HG02759 (cell line): Measurements from ENCODE around the gene WDR18.

Source experiments
- ATAC-seq: cut with Tn5 transposase; IDR thresholded peaks from one replicate; pipeline ENCODE4 v1.9.1; 2021; ENCODE audit warnings: mild to moderate bottlenecking, moderate library complexity; ENCODE audit not compliant: unreplicated experiment

Gene WDR18

GRCh38 chr19:1006711-1007398 is 22.7 kb downstream of the WDR18 start:
- ATAC-seq, result no peak

DNA sequence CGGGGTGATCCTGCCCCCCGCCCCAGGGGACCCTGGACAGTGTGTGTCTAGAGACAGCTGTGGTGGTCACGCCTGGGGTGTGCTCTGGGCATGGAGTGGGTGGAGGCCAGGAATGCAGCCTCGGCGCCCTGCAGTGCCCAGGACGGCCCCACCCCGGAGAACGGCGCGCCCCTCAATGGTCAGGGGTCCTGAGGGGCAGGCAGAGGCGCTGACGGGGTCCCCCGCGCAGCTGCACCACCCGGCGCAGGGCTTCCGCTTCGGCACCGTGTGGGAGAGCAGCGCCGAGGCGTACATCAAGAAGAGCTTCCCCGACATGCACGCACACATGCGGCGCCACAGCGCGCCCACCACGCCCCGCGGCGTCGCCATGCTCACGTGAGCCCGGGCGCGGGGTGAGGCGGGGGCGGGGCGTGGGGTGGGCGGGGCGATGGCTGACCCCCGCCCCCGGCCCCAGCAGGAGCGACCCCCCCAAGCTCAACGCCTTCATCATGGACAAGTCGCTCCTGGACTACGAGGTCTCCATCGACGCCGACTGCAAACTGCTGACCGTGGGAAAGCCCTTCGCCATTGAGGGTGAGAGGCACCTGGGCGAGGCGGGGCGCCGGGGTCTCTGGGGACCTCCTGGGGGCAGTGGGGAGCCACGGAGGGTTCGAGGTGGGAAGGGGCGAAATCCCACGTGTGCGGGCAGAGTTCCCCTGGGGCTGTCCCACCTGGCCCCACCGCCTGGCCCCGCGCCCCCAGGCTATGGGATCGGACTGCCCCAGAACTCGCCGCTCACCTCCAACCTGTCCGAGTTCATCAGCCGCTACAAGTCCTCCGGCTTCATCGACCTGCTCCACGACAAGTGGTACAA is 23.5 kb downstream of the WDR18 start:
- ATAC-seq, result no peak

DNA sequence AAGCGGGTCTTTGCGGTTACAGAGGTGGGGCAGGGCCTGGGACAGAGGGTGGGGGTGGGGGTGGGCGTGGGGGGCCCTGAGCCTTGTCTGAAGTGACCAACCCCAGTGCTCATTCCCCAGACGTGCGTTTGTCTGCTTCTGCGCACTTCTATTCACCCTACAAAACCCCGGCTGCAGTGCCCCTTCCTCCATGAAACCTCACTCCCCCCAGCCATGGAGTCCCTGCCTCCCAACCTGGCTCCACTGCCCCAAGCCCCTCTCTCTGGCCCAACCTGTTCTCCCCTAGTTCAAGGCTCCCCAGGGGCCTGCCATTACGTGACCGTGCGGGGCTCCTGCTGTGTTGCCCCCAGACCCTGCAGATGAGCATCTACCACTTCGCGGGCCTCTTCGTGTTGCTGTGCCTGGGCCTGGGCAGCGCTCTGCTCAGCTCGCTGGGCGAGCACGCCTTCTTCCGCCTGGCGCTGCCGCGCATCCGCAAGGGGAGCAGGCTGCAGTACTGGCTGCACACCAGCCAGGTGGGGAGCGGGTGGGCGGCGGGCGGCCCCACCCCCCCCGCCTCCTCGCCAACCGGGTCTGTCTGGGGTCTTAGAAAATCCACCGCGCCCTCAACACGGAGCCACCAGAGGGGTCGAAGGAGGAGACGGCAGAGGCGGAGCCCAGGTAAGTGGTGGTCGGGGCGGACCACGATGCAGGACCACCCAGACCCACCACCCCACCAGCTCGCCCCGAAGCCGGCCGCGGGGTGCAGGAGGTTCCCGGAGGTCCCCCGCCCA is 24.3 kb downstream of the WDR18 start:
- ATAC-seq, result no peak

DNA sequence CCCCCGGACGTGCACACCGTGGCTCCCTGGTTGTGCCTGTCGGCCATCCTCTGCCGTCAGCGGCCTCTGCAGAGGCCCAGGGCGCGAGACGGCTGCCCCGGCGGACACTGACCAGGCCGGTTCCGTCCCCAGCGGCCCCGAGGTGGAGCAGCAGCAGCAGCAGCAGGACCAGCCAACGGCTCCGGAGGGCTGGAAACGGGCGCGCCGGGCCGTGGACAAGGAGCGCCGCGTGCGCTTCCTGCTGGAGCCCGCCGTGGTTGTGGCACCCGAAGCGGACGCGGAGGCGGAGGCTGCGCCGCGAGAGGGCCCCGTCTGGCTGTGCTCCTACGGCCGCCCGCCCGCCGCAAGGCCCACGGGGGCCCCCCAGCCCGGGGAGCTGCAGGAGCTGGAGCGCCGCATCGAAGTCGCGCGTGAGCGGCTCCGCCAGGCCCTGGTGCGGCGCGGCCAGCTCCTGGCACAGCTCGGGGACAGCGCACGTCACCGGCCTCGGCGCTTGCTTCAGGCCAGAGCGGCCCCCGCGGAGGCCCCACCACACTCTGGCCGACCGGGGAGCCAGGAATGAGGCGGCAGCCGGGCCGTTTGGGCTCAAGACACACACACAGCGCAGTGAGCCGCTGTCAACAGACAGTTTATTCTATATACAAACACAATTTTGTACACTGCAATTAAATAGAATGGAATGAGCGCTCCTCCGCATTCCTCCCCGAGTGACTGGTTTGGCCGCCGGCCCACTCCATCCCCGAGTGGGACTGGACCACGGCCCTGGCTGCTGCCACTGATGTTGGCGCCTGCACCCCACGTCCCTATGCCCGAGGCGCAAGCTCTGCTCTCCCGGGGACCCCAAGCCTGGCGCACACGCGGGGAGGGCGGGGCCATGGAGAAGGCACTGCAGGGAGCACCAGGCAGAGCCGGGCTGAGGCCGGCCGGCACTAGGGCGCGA is 25.2 kb downstream of the WDR18 start:
- ATAC-seq, result no peak

DNA sequence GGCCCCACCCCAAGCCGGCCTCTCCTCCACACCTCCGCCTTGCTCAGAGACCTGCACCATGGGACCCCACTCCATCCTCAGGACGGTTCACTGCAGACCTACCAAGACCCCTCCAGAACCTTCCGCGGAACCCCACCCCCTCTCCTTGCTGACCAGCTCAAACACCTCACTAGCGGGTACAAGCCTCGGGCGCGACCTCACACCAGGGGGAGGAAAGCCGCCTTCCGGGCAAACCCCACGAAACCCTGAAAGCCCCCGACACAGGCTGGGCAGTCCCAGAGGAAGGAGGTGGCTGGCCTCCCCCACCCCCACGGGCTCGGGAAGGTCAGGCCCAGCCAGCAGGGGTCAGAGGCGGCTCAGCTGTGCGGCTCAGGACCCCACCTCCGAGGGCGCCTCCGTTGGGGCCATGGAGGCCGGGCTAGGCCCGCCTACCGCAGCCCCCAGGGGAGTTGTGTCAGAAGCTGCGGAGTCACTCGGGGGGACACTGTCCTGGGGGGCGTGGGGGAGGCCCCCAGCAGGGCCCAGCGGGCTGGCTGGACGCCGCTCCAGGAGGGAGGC is 25.9 kb downstream of the WDR18 start:
- no peak for ATAC-seq

DNA sequence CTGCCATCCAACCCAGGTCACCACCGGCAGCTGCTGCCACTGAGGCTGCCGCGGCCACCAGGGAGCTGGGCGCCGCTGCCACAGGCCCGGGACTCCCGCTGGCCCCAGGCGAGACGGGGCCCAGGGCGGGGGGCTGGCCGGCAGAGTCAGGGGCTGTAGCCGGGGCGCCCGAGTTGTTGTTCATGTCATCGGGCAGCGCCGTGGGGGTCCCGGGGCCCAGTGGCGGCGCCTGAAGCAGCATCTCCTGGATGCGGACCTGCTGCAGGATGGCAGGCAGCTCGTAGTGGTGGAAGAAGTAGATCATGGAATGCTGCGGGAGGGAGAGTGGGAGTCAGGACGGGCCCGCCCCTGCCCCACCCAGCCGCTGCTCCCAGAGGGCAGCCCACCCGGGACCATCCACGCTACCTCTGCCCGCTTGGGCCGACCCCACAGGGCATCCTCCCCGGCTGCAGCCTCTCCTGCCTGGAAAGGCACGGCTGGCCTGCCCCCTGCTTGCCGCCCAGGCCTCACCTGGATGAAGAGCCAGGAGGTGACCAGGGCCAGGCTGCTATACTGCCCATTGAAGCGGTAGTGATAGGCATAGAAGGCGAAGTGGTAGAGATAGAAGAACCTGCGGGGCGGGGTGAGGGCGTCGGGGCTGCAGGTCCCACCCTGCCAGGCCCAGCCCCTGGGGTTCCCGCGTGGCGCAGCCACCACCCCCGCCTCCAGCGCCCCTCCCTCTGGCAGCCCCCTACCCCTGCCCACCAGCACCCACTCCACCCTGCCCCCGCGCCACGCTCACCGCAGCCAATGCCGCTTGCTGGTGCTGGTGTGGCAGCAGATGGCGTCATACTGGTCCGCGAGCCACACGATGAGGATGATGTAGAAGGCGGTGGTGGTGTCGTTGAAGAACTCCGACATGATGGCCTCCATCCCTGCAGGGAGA is 26.7 kb downstream of the WDR18 start:
- ATAC-seq, result no peak

- no peak for ATAC-seq
Measured at GRCh38 chr19:1011831-1012333, 27.7 kb downstream of the WDR18 start.

GRCh38 chr19:1012334-1012733 is 28.2 kb downstream of the WDR18 start:
- no peak for ATAC-seq

- ATAC-seq, result no peak
Measured at GRCh38 chr19:1013218-1013617, 29.1 kb downstream of the WDR18 start.

DNA sequence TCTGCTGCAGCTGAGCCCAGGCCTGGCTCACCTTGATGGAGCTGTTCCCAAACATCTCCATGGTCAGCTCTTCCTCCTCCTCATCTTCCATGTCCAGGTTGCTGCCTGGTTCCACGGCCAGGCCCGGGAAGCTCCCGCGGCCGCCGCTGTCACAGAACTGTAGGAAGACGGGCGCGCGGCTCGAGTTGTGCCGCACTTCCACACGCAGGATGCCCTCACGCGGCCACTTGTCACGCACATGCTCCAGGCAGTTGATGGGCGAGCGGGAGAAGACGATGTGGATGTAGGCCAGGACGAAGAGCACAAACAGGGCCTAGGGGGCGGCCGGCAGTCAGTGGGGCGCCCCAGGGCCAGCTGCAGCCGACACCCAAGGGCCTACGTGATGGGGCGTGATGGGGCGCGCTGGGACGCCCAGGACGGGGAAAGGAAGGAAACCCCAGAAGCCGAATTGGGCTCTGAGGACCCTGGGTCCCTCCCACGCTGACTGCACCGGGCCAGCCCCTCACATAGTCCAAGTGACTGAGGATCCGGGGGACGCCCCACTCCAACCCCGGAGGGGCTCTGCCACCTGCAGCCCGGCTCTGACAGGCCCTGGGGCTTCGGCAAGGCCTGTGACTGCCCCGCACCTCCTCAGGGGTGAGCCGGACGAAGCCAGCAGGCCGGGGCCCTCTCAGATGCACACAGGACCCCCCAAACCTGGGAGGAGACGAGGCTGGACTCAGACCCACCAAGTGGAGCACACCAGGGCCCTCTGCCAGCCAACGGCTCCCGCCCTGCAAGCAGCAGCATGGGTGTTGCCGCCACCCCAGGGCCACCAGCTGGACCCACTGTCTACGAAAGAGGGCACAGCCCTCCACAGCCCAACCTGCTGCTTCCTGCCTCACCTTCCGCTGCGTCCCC is 30.3 kb downstream of the WDR18 start:
- no peak for ATAC-seq

- no peak for ATAC-seq
Measured at GRCh38 chr19:1015061-1015781, 31.1 kb downstream of the WDR18 start.

GRCh38 chr19:1015782-1016646 is 31.9 kb downstream of the WDR18 start:
- no peak for ATAC-seq

DNA sequence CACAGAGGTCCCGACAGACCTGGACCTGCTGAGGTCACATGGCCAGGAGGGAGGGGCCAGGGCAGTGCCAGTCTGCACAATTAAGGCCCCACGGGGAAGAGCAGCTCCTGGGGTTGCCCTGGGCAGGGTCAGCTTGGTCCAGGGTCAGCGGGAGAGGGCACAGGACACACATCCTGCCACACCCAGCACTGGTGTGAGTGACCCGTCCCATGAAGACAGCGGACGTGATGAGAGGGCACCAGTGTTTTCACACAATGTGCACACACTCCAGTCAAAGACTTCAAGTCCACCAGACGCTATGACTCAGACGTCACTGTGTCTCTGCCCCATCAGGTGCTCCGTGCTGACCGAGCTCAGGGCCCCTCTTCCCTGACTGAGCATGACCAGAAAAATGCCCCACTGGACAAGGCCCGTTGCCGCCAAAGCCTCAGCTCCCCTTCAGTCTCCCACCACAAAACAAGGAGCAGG is 32.5 kb downstream of the WDR18 start:
- no peak for ATAC-seq

- ATAC-seq, result no peak
Measured at GRCh38 chr19:1017115-1017905, 33.2 kb downstream of the WDR18 start.

DNA sequence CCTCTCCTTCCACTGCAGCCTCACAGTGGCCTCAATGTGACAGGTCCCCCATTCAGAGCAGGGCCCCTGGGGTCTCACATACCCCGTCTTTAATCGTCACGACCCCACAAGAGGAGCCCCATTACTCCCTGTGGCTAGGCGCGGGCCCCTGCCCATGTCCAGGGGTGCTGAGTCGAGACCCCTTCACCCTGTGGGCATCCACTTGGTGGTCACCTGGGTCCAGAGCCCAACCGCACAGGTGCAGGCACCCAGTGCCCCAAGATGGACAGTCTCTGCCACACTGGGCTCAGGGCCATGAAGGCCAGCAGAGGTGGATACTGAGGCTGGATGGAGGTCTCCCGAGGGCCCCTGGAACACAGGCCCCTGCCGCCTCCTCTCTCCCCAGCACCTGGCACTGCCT is 33.8 kb downstream of the WDR18 start:
- ATAC-seq, result no peak
